Measurements from ENCODE around the gene FN1. TPM values are rescaled to one million over a fixed set of nuclear protein-coding genes. Genes with fewer than 3 reads are reported as not detected.
"Not testable (repeated sequence)": the region's sequence is repeated elsewhere in the genome, so short reads cannot be mapped to it uniquely, and the experiment has no call there.

Gene FN1
- total RNA-seq, 1 experiment from 2014 or later: 50.4 TPM

DNA sequence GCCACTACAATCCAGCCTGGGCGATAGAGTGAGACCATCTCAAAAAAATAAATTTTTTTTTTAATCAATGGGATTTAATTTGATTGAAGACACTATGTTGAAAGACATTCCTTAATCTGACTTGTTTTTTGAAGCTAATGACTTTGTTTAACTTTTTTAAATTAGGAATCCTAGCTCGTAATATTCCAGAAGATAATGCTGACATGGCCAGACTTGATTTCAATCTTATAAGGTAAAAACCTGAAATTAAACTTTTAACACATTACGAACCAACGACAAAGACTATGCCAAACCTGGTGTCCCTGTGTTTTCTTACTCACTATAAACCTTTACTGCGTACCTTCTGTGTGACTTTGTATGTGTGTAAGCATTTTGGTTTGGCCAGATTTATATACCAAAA is 116.4 kb downstream of the FN1 start:
- no peaks in the 10 kb centered on the region for H3K27me3 ChIP-seq (ENCODE audit: control insufficient read depth, insufficient read depth, low read length)
- no peak overlapping the region for H3K4me3 ChIP-seq (ENCODE audit: insufficient read depth, low read depth, low read length)
- H3K36me3 ChIP-seq (replicated peaks; ENCODE audit: control insufficient read depth, insufficient read depth, low read length): peaks cover 15% of the 10 kb centered on the region
- no peak for DNase-seq

- no peak for DNase-seq
- Histone ChIP-seq H3K4me3 (ENCODE audit: insufficient read depth, low read depth, low read length) (no peak overlapping the region), H3K36me3 (replicated peaks; ENCODE audit: control insufficient read depth, insufficient read depth, low read length) (peaks cover 18% of the 10 kb centered on the region), H3K27me3 (ENCODE audit: control insufficient read depth, insufficient read depth, low read length) (no peaks in the 10 kb centered on the region)
Measured at GRCh38 chr2:215316336-215316735, 119.5 kb downstream of the FN1 start.

DNA sequence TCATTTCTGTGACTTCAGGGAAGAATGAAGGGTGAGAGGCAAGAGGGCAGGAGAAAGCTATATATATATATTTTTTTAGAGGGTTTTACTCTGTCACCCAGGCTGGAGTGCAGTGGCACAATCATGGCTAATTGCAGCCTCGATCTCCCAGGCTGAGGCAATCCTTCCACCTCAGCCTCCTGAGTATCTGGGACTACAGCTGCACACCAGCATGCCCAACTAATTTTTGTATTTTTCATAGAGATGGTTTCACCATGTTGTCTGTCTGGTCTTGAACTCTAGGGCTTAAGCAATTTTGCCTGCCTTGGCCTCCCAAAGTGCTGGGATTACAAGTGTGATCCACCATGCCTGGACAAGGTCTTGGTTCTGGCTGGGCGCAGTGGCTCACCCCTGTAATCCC is 120.6 kb downstream of the FN1 start:
- DNase-seq: no peak
- peaks cover 14% of the 10 kb centered on the region for H3K36me3 ChIP-seq (replicated peaks; ENCODE audit: control insufficient read depth, insufficient read depth, low read length)

DNA sequence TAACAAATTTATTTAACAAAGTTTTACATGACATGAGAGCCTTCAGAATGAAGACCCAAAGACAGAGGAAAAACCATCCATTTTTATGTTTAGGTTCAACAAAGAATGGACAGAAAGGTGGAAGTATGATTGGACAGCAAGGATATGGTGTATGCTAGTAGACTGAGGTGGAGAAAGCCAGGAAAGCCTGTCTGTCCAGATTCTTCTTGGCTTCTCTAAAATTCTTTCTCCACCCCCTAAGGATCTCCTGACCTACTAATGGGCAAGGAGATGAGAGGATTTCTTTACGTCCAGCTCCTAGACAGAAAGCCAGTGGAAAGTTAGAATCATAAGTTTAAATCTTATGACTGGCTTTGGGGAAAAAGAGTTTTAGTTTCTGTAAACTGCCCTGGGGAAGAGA is 121.0 kb downstream of the FN1 start:
- Histone ChIP-seq H3K27me3 (ENCODE audit: control insufficient read depth, insufficient read depth, low read length) (no peaks in the 10 kb centered on the region), H3K36me3 (replicated peaks; ENCODE audit: control insufficient read depth, insufficient read depth, low read length) (peaks cover 12% of the 10 kb centered on the region), H3K4me3 (ENCODE audit: insufficient read depth, low read depth, low read length) (no peak overlapping the region)
- DNase-seq: no peak

More for the DNA sequence above, 120.6 kb downstream of the FN1 start:
- H3K4me3 ChIP-seq (ENCODE audit: insufficient read depth, low read depth, low read length): no peak overlapping the region
- no peaks in the 10 kb centered on the region for H3K27me3 ChIP-seq (ENCODE audit: control insufficient read depth, insufficient read depth, low read length)

- no peak overlapping the region for H3K4me3 ChIP-seq (ENCODE audit: insufficient read depth, low read depth, low read length)
Measured at GRCh38 chr2:215313255-215313613, 122.6 kb downstream of the FN1 start.

GRCh38 chr2:215311625-215312396 is 124.1 kb downstream of the FN1 start, which contains the start of gene ATIC:
Gene ATIC (plus strand): TSS chr2:215312059. CDS start chr2:215312143, 84 bp downstream.
- peaks cover 4% of the 10 kb centered on the region for H3K36me3 ChIP-seq (replicated peaks; ENCODE audit: control insufficient read depth, insufficient read depth, low read length)
- H3K27me3 ChIP-seq (ENCODE audit: control insufficient read depth, insufficient read depth, low read length): no peaks in the 10 kb centered on the region
- peak; percentile 95 for DNase-seq
- H3K4me3 ChIP-seq (ENCODE audit: insufficient read depth, low read depth, low read length): peak within 1 kb of the TSS; percentile 69

More at GRCh38 chr2:215313255-215313613, 122.6 kb downstream of the FN1 start:
- Histone ChIP-seq H3K36me3 (replicated peaks; ENCODE audit: control insufficient read depth, insufficient read depth, low read length) (peaks cover 7% of the 10 kb centered on the region), H3K27me3 (ENCODE audit: control insufficient read depth, insufficient read depth, low read length) (no peaks in the 10 kb centered on the region)
- no peak for DNase-seq

- not testable (repeated sequence) for DNase-seq; H3K27me3 ChIP-seq (ENCODE audit: control insufficient read depth, insufficient read depth, low read length); H3K36me3 ChIP-seq (replicated peaks; ENCODE audit: control insufficient read depth, insufficient read depth, low read length)
- peak overlapping the region; percentile 69 for H3K4me3 ChIP-seq (ENCODE audit: insufficient read depth, low read depth, low read length)
Measured at GRCh38 chr2:215311259-215311624, 124.6 kb downstream of the FN1 start.

Other genes starting within 250 kb of the FN1 start
- gene ATIC, start 124.0 kb downstream of the FN1 start, total RNA-seq (2014; rRNA removed; shearing (Covaris generic)): 36.6 and 41.0 TPM in 2 replicates